AG04450 (cell line): ENCODE data around the gene KIF14. TPM values are rescaled to one million over a fixed set of nuclear protein-coding genes. Genes with fewer than 3 reads are reported as not detected.

ENCODE experiments used
- CTCF ChIA-PET: fragments of 300-600, 350-600 bp; formaldehyde crosslinking; extraction: SDS; loops from one replicate; lab custom pipeline; 2022; ENCODE audit warnings: antibody characterized with exemption, inconsistent platforms; lab: Charles Lee
- POLR2A ChIA-PET: fragments of 350-600 bp; formaldehyde crosslinking; extraction: SDS; loops from one replicate; lab custom pipeline; 2021; ENCODE audit warnings: antibody characterized with exemption, inconsistent platforms; lab: Yijun Ruan, JAX
- DNase-seq: peaks from one replicate; pipeline ENCODE4 v3.0.0-alpha.2; 2011; ENCODE audit warnings: low read depth, low spot score
- H3K27ac ChIP-seq: one replicate; pipeline ENCODE4 v1.5.1; 2012; ENCODE audit warnings: low read depth, low read length, control low read depth
- H3K27me3 ChIP-seq: one replicate; pipeline ENCODE4 v1.6.0; 2012; ENCODE audit warnings: low read length; ENCODE audit not compliant: control insufficient read depth, insufficient read depth
- H3K4me3 ChIP-seq: 2 replicates; pipeline ENCODE4 v1.5.1; 2011; ENCODE audit warnings: mild to moderate bottlenecking, low read depth, low read length, control low read depth
- H3K9me3 ChIP-seq: 2 replicates; pipeline ENCODE4 v1.5.1; 2012; ENCODE audit warnings: low read length; ENCODE audit not compliant: control insufficient read depth, insufficient read depth
- polyA minus RNA-seq: library from RNA; depleted of rRNA, polyadenylated mRNA; stranded (reverse); fragments of >200 nt; gene quantifications from 2 replicates; pipeline ENCODE4 v1.2.3, GENCODE V29; 2011; rRNA and poly(A)+ RNA removed
- polyA plus RNA-seq: library from polyadenylated mRNA; depleted of rRNA; stranded (reverse); fragments of >200 nt; gene quantifications from 2 replicates; pipeline ENCODE4 v1.2.3, GENCODE V29; 2011; rRNA removed
- TF ChIP-seq, protein P1 (sequence below): IDR thresholded peaks from 2 replicates; pipeline ENCODE4 v1.5.1; 2011; ENCODE audit warnings: low read depth, low read length, control low read depth, inconsistent platforms

The KIF14 gene, protein sequence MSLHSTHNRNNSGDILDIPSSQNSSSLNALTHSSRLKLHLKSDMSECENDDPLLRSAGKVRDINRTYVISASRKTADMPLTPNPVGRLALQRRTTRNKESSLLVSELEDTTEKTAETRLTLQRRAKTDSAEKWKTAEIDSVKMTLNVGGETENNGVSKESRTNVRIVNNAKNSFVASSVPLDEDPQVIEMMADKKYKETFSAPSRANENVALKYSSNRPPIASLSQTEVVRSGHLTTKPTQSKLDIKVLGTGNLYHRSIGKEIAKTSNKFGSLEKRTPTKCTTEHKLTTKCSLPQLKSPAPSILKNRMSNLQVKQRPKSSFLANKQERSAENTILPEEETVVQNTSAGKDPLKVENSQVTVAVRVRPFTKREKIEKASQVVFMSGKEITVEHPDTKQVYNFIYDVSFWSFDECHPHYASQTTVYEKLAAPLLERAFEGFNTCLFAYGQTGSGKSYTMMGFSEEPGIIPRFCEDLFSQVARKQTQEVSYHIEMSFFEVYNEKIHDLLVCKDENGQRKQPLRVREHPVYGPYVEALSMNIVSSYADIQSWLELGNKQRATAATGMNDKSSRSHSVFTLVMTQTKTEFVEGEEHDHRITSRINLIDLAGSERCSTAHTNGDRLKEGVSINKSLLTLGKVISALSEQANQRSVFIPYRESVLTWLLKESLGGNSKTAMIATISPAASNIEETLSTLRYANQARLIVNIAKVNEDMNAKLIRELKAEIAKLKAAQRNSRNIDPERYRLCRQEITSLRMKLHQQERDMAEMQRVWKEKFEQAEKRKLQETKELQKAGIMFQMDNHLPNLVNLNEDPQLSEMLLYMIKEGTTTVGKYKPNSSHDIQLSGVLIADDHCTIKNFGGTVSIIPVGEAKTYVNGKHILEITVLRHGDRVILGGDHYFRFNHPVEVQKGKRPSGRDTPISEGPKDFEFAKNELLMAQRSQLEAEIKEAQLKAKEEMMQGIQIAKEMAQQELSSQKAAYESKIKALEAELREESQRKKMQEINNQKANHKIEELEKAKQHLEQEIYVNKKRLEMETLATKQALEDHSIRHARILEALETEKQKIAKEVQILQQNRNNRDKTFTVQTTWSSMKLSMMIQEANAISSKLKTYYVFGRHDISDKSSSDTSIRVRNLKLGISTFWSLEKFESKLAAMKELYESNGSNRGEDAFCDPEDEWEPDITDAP (N-terminal part only)
- 1.5 and 2.9 TPM in 2 replicates for polyA plus RNA-seq
- 1.2 and 3.0 TPM in 2 replicates for polyA minus RNA-seq

DNA sequence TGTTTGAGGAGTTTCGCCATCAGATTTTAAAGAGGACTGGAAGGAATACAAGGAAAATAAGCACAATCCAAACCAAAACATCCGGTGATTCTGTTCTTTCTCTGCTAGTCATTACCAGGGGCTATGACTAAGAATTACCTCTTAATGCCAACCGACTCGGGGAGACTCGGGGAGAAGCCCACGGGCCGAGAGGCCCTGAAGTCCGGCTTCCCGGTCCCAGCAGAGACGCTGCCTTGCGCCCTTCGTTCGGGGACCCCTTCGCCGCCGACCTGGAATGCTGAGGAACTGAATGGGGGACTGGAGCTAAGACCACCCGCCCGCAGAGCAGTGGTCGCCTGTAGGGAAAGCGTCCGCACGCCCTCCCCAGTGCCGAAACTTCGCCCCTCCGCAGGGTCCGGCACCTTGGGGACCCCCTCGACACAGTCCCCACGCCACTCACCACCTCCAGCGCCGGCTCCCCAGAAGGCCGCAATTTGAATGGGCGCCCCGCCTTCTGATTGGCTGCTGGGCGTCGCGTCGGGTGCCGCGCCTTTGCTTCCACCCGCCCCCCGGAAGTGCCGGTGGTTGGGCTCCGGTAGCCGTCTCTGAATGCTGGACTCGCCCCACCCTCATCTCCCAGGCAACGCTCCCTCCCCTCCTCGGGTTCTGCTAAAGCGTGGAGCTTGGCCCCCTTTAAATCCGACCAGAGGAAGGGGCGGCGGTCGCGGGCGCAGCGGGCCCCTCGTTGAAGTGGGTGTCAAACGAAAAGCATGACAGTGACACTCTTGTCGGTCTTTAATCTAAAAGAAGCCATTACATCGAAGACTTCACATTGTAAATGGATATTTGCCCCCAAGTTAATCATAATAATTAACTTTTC is at the start of gene KIF14:
TSS of gene KIF14 (minus strand) at position 479 of the 859 bp plus-strand sequence. CDS start 2,028 bp downstream, outside the sequence.
- H3K27me3 ChIP-seq: no peaks in the 10 kb centered on the region
- ChIA-PET CTCF (interaction anchor here (0.6 to 6.8 kb wide), 3 partner anchors 112 to 221 kb away, joined by 3 to 89 read pairs (median 10); no protein-coding TSS in a partner anchor), POLR2A (interaction anchor here (2.9 kb wide), 1 partner anchor 49 kb away, joined by 29 read pairs; the partner anchor contains the start of gene DDX59)
- DNase-seq: peak; percentile 61
- H3K27ac ChIP-seq: peak within 1 kb of the TSS; percentile 83
- H3K4me3 ChIP-seq: peak within 1 kb of the TSS; percentile 90
- no peaks in the 10 kb centered on the region for H3K9me3 ChIP-seq
- TF ChIP-seq, protein P1, sequence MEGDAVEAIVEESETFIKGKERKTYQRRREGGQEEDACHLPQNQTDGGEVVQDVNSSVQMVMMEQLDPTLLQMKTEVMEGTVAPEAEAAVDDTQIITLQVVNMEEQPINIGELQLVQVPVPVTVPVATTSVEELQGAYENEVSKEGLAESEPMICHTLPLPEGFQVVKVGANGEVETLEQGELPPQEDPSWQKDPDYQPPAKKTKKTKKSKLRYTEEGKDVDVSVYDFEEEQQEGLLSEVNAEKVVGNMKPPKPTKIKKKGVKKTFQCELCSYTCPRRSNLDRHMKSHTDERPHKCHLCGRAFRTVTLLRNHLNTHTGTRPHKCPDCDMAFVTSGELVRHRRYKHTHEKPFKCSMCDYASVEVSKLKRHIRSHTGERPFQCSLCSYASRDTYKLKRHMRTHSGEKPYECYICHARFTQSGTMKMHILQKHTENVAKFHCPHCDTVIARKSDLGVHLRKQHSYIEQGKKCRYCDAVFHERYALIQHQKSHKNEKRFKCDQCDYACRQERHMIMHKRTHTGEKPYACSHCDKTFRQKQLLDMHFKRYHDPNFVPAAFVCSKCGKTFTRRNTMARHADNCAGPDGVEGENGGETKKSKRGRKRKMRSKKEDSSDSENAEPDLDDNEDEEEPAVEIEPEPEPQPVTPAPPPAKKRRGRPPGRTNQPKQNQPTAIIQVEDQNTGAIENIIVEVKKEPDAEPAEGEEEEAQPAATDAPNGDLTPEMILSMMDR: no peak

DNA sequence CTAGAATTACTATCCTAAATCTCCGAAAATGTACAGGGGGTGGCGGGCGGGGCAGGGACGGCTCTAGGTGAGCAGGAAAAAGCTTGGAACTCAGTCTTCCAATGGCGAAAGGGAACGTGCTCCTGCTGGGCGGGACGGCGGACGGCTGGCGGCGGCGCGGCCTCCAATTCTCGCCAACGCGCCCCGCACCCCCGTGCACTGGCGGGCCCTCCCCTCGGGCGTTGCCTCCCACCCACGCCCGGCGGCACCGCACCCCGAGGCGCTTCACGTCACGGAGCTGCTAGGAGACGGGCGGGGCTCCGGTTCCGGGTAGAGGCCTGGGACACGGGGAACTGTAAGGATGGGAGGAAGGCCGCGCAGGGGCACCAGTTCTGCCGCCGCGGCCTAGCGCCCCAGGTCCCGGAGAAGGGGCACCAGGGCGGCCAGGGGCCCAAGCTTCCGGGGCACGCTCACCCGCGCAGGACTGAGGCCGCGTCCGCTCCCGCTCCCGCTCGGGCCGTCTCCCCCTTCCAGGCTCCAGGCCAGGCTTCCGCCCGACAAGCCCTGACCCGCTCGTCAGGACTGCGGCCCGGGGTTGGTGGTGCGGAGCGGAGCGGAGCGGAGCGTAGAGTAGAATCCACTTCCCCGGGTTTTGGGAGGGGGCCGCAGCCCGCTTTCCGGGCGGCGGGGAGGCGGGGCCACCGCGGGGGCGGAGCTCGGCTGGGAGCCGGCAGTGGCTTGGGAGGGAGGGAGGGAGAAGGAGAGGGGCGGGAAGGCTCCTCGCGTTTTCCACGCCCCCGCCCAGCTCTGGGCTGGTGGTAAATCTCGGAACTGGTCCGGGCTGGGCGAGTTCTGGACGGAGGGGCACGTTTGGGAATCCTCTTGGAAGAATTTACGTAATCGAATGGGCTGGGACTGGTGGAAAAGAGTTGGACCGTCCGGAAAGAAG is 49.0 kb upstream of the KIF14 start, which contains the start of gene DDX59:
TSS of gene DDX59 (minus strand) at position 594 of the 928 bp plus-strand sequence. CDS start 3,167 bp downstream, outside the sequence.
- Histone ChIP-seq H3K9me3 (no peaks in the 10 kb centered on the region), H3K27ac (peak within 1 kb of the TSS; percentile 98), H3K4me3 (peak within 1 kb of the TSS; percentile 86), H3K27me3 (no peaks in the 10 kb centered on the region)
- TF ChIP-seq, protein P1: no peak
- CTCF ChIA-PET: interaction anchor here (0.7 to 2.6 kb wide), 4 partner anchors 29 to 169 kb away, joined by 3 to 10 read pairs (median 6); no protein-coding TSS in a partner anchor
- POLR2A ChIA-PET: interaction anchor here (0.5 to 2.0 kb wide), 24 partner anchors 11 to 824 kb away, joined by 3 to 29 read pairs (median 4); partner anchors contain the start of genes CAMSAP2 and KIF14
- peak; percentile 94 for DNase-seq

DNA sequence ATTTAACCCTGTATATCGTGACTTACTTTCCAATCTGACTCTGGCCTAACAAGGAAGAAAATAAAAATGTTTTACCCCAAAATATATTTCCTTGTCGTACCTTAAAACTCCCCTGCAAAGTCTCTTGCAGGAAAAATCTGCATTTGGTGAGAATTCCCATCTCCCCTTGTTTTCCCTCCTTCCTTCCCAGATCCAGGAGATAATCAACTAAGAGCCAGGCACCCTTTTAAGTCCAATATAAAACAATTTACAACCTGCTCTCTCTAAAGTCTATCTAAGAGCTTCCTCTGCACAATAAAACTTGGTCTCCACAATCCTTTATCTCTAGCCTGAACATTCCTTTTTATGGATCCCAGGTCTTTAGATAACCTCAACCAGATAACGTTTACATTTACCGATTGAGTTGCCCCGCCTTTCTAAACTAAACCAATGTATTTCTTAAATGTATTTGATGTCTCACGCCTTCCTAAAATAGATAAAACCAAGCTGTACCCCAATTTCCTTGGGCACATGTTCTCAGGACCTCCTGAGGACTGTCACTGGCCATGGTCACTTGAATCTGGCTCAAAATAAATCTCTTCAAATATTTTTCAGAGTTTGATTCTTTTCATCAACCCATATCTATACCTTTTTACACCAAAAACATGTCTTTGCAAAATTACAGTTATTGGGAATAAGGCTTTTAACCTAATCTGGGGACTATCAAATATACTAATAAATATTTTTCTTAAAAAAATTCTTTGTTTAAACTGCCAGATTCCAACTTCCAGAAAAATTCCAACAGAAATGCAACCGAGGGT is 48.2 kb upstream of the KIF14 start:
- no peaks in the 10 kb centered on the region for H3K27me3 ChIP-seq
- peak overlapping the region; percentile 25 for H3K27ac ChIP-seq
- POLR2A ChIA-PET: interaction anchor here (0.5 to 2.0 kb wide), 12 partner anchors 10 to 176 kb away, joined by 4 to 29 read pairs (median 6); partner anchors contain the start of genes CAMSAP2 and KIF14
- peak overlapping the region; percentile 86 for H3K4me3 ChIP-seq
- H3K9me3 ChIP-seq: no peaks in the 10 kb centered on the region
- CTCF ChIA-PET: interaction anchor here (2.6 kb wide), 1 partner anchor 169 kb away, joined by 8 read pairs; no protein-coding TSS in a partner anchor
- TF ChIP-seq, protein P1: no peak
- no peak for DNase-seq
